Peyer's patch (tissue), 4 donors: Measurements from ENCODE around the gene DPM1.

Experiments
- CTCF ChIP-seq, 6 experiments: fragments of 450-650 bp in 4 of 6; fragments of 200-600 bp in 2 of 6; sonication (generic) in 1 of 6; IDR thresholded peaks; one replicate each; pipeline ENCODE4 v1.5.1; 2017 to 2019; ENCODE audit warnings: antibody characterized with exemption in 6 of 6, mild to moderate bottlenecking in 3 of 6, moderate library complexity in 1 of 6
- POLR2A ChIP-seq, 2 donors: fragments of 450-650 bp; IDR thresholded peaks; one replicate each; pipeline ENCODE4 v1.5.1; 2017; ENCODE audit warnings: antibody characterized with exemption in 2 of 2, mild to moderate bottlenecking in 2 of 2, moderate library complexity in 2 of 2

- TF ChIP-seq CTCF (IDR thresholded peaks at IDR 0.05): no peak
- TF ChIP-seq POLR2A (IDR thresholded peaks at IDR 0.05): no peak
These were observed 36.4 kb downstream of the DPM1 start for GRCh38 chr20:50921803-50922501.
